Lower lobe of right lung (tissue), 2 donors: ENCODE data around the gene WDFY2. TPM values are rescaled to one million over a fixed set of nuclear protein-coding genes. Genes with fewer than 3 reads are reported as not detected.
A peak's percentile ranks its signal among the peaks of the same experiment; 100 is the strongest.
"Not testable (repeated sequence)": the region's sequence is repeated elsewhere in the genome, so short reads cannot be mapped to it uniquely, and the experiment has no call there.

Experiments used
- ATAC-seq, 2 donors: fragments of 200-7000 bp; cut with Tn5 transposase; one replicate each; pipeline ENCODE4 v1.9.1; 2020 to 2022; ENCODE audit warnings: mild to moderate bottlenecking in 2 of 2, moderate library complexity in 2 of 2
- DNase-seq: peaks from one replicate; pipeline ENCODE4 v3.0.0-alpha.2; 2020
- H3K27ac ChIP-seq: fragments of 200-600 bp; one replicate; pipeline ENCODE4 v1.8.0; 2022
- H3K27me3 ChIP-seq: fragments of 200-600 bp; one replicate; pipeline ENCODE4 v1.8.0; 2022; ENCODE audit warnings: low read depth
- H3K36me3 ChIP-seq: fragments of 200-600 bp; one replicate; pipeline ENCODE4 v1.8.0; 2022; ENCODE audit warnings: mild to moderate bottlenecking
- H3K4me1 ChIP-seq: fragments of 200-600 bp; one replicate; pipeline ENCODE4 v1.8.0; 2022
- H3K4me3 ChIP-seq: fragments of 200-600 bp; one replicate; pipeline ENCODE4 v1.8.0; 2022; ENCODE audit warnings: mild to moderate bottlenecking
- H3K9me3 ChIP-seq: fragments of 200-600 bp; one replicate; pipeline ENCODE4 v1.8.0; 2022
- CTCF ChIP-seq: fragments of 200-600 bp; IDR thresholded peaks from one replicate; pipeline ENCODE4 v1.8.0; 2022; ENCODE audit warnings: antibody characterized with exemption, mild to moderate bottlenecking
- intact Hi-C: fragments of 100-400 bp; cut with DNase I; formaldehyde crosslinking; loops from one replicate; pipeline ENCODE4 v1.11.0; 2022
- total RNA-seq: library from RNA; stranded (reverse); fragmentation: NEBNext Ultra II Directional; extraction: Animal tissue kit (Norgen Biotek cat#: 25700); gene quantifications from one replicate; pipeline ENCODE4 v1.2.1, GENCODE V29; 2021
- donor health status: DM: no; HTN: yes; CAD: no; lungs with severe emphysema.

Gene WDFY2
- total RNA-seq, 1 donor from 2014 or later, result 16.6 TPM

GRCh38 chr13:51689663-51689996 lies 105.4 kb downstream of the WDFY2 start:
- H3K36me3 ChIP-seq, result no peaks in the 10 kb centered on the region
- no peaks in the 10 kb centered on the region for H3K27me3 ChIP-seq
- intact Hi-C loops, result no loop called here
- TF ChIP-seq CTCF, result no peak
- no peak for DNase-seq
- H3K9me3 ChIP-seq, result no peaks in the 10 kb centered on the region
- no peaks in the 10 kb centered on the region for H3K4me1 ChIP-seq
- no peak for ATAC-seq
- no peak overlapping the region for H3K4me3 ChIP-seq
- no peak overlapping the region for H3K27ac ChIP-seq

- H3K27ac ChIP-seq, H3K27me3 ChIP-seq, ATAC-seq, H3K36me3 ChIP-seq, H3K9me3 ChIP-seq, H3K4me1 ChIP-seq, DNase-seq, intact Hi-C loops, H3K4me3 ChIP-seq: not testable (repeated sequence)
Observed at GRCh38 chr13:51695677-51696076, 111.4 kb downstream of the WDFY2 start.

GRCh38 chr13:51697181-51697580 lies 112.9 kb downstream of the WDFY2 start:
- no peak for TF ChIP-seq CTCF
- Histone ChIP-seq H3K27me3 (no peaks in the 10 kb centered on the region), H3K36me3 (no peaks in the 10 kb centered on the region), H3K27ac (no peak overlapping the region), H3K9me3 (no peaks in the 10 kb centered on the region), H3K4me1 (peaks cover 8% of the 10 kb centered on the region), H3K4me3 (no peak overlapping the region)
- DNase-seq (no peak), ATAC-seq (no peak)
- intact Hi-C loops, result no loop called here

GRCh38 chr13:51697855-51698254 lies 113.6 kb downstream of the WDFY2 start:
- peak; percentile 54 to 80 for ATAC-seq

GRCh38 chr13:51698352-51698751 lies 114.1 kb downstream of the WDFY2 start:
- no peak for TF ChIP-seq CTCF
- H3K4me3 ChIP-seq, result no peak overlapping the region
- no peak overlapping the region for H3K27ac ChIP-seq
- H3K36me3 ChIP-seq, result no peaks in the 10 kb centered on the region
- no peaks in the 10 kb centered on the region for H3K27me3 ChIP-seq
- peaks cover 8% of the 10 kb centered on the region for H3K4me1 ChIP-seq
- H3K9me3 ChIP-seq, result no peaks in the 10 kb centered on the region
- DNase-seq, result no peak
- intact Hi-C loops, result no loop called here
- no peak for ATAC-seq

More at GRCh38 chr13:51697855-51698254, 113.6 kb downstream of the WDFY2 start:
- H3K36me3 ChIP-seq, result no peaks in the 10 kb centered on the region
- H3K27ac ChIP-seq, result no peak overlapping the region
- H3K27me3 ChIP-seq, result no peaks in the 10 kb centered on the region
- H3K4me1 ChIP-seq, result peaks cover 8% of the 10 kb centered on the region
- intact Hi-C loops, result no loop called here
- no peak overlapping the region for H3K4me3 ChIP-seq
- H3K9me3 ChIP-seq, result no peaks in the 10 kb centered on the region
- no peak for TF ChIP-seq CTCF
- no peak for DNase-seq

- no peaks in the 10 kb centered on the region for H3K9me3 ChIP-seq
- intact Hi-C loops, result no loop called here
- DNase-seq (no peak), ATAC-seq (no peak)
- H3K4me3 ChIP-seq, result no peak overlapping the region
- peaks cover 5% of the 10 kb centered on the region for H3K36me3 ChIP-seq
- no peaks in the 10 kb centered on the region for H3K4me1 ChIP-seq
- no peak for TF ChIP-seq CTCF
- H3K27me3 ChIP-seq, result no peaks in the 10 kb centered on the region
- no peak overlapping the region for H3K27ac ChIP-seq
Observed at GRCh38 chr13:51704399-51705313, 120.4 kb downstream of the WDFY2 start.
